Esophagus muscularis mucosa (tissue), 4 donors: ENCODE measurements around the gene GRIN2D. TPM values are rescaled to one million over a fixed set of nuclear protein-coding genes. Genes with fewer than 3 reads are reported as not detected.

Experiments used
- DNase-seq: peaks from one replicate; pipeline ENCODE4 v3.0.0-alpha.2; 2017; ENCODE audit errors: extremely low spot score
- H3K27ac ChIP-seq, 4 donors: fragments of 200-600 bp; sonication (generic); replicated peaks in 1 of 4; 1 replicate in 3 of 4; 2 replicates in 1 of 4; pipeline ENCODE4 v1.5.1; 2016 to 2019; ENCODE audit warnings: mild to moderate bottlenecking in 1 of 4
- H3K27me3 ChIP-seq, 4 donors: fragments of 200-600 bp; sonication (generic); one replicate each; pipeline versions ENCODE4 v1.5.1 to v1.6.0; 2016 to 2019
- H3K36me3 ChIP-seq, 4 donors: fragments of 200-600 bp; sonication (generic); one replicate each; pipeline ENCODE4 v1.5.1; 2016 to 2019
- H3K4me1 ChIP-seq, 4 donors: fragments of 200-600 bp; sonication (generic); one replicate each; pipeline ENCODE4 v1.5.1; 2016 to 2019
- H3K4me3 ChIP-seq, 4 donors: fragments of 200-600 bp; sonication (generic); 1 replicate in 2 of 4; 2 replicates in 2 of 4; pipeline ENCODE4 v1.5.1; 2016 to 2019; ENCODE audit warnings: mild to moderate bottlenecking in 4 of 4, moderate library complexity in 1 of 4
- H3K9me3 ChIP-seq, 4 donors: fragments of 200-600 bp; sonication (generic); 1 replicate in 3 of 4; 2 replicates in 1 of 4; pipeline ENCODE4 v1.5.1; 2016 to 2019
- EP300 ChIP-seq: sonication (generic); formaldehyde crosslinking; IDR thresholded peaks from one replicate; pipeline ENCODE4 v1.6.1; 2017; ENCODE audit warnings: antibody characterized with exemption
- POLR2A ChIP-seq: fragments of 450-650 bp; IDR thresholded peaks from one replicate; pipeline ENCODE4 v1.6.1; 2017; ENCODE audit warnings: antibody characterized with exemption, moderate library complexity, mild to moderate bottlenecking, low read depth
- POLR2AphosphoS5 ChIP-seq, 2 donors: sonication (generic); formaldehyde crosslinking; IDR thresholded peaks; one replicate each; pipeline ENCODE4 v1.6.1; 2017; ENCODE audit warnings: antibody characterized with exemption in 2 of 2
- WGBS: methylation state at CpG from one replicate; pipeline ENCODE4 v1.1.5; 2018; 5-methylcytosine and 5-hydroxymethylcytosine counted together
- intact Hi-C: fragments of 100-400 bp; cut with DNase I; formaldehyde crosslinking; loops from one replicate; pipeline ENCODE4 v1.15.1; 2023
- total RNA-seq, 4 donors: library from RNA; depleted of rRNA; stranded (reverse); fragments of >200 nt; gene quantifications; one replicate each; pipeline versions ENCODE4 v1.1.0 to v1.2.1, GENCODE V29; 2016
- TF ChIP-seq, protein P1 (sequence below), 3 experiments: fragments of 200-600 bp in 2 of 3; fragments of 450-650 bp in 1 of 3; sonication (generic) in 2 of 3; IDR thresholded peaks; one replicate each; pipeline ENCODE4 v1.5.1; 2017 to 2019; ENCODE audit warnings: antibody characterized with exemption in 3 of 3, mild to moderate bottlenecking in 2 of 3, moderate library complexity in 1 of 3

Gene GRIN2D
- total RNA-seq, 4 donors from 2014 or later: 0.19 to 0.42 (median 0.37) TPM

DNA sequence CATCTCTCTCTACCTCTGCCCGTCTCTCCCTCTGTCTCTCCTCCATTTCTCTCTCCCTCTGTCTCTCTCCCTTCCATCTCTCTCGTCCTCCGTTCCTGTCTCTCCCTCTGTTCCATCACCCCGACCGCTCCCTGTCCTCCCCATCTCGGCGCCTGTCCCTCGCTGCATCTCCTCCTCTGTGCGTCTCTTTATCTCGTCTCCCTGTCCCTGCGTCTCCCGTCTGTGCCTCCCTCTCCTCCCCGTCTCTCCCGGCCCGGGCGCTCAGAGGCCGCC lies 4.6 kb downstream of the GRIN2D start:
- H3K36me3 ChIP-seq: no peaks in the 10 kb centered on the region
- DNase-seq: no peak
- H3K4me1 ChIP-seq: peaks cover 22 to 54% (median 38%) of the 10 kb centered on the region in 4 donors
- peaks cover 7 to 63% (median 52%) of the 10 kb centered on the region in 4 donors for H3K27me3 ChIP-seq
- H3K9me3 ChIP-seq: no peaks in the 10 kb centered on the region
- 9% methylated on average over 16 of the region's 17 CpGs for WGBS
- TF ChIP-seq, protein P1, sequence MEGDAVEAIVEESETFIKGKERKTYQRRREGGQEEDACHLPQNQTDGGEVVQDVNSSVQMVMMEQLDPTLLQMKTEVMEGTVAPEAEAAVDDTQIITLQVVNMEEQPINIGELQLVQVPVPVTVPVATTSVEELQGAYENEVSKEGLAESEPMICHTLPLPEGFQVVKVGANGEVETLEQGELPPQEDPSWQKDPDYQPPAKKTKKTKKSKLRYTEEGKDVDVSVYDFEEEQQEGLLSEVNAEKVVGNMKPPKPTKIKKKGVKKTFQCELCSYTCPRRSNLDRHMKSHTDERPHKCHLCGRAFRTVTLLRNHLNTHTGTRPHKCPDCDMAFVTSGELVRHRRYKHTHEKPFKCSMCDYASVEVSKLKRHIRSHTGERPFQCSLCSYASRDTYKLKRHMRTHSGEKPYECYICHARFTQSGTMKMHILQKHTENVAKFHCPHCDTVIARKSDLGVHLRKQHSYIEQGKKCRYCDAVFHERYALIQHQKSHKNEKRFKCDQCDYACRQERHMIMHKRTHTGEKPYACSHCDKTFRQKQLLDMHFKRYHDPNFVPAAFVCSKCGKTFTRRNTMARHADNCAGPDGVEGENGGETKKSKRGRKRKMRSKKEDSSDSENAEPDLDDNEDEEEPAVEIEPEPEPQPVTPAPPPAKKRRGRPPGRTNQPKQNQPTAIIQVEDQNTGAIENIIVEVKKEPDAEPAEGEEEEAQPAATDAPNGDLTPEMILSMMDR (IDR thresholded peaks at IDR 0.05): no peak
- TF ChIP-seq POLR2A (no peak), EP300 (no peak), POLR2AphosphoS5 (IDR thresholded peaks at IDR 0.05) (no peak)
- peak overlapping the region; percentile 44 to 62 (median 46) for H3K4me3 ChIP-seq
- H3K27ac ChIP-seq: no peak overlapping the region
- intact Hi-C loops: no loop called here

DNA sequence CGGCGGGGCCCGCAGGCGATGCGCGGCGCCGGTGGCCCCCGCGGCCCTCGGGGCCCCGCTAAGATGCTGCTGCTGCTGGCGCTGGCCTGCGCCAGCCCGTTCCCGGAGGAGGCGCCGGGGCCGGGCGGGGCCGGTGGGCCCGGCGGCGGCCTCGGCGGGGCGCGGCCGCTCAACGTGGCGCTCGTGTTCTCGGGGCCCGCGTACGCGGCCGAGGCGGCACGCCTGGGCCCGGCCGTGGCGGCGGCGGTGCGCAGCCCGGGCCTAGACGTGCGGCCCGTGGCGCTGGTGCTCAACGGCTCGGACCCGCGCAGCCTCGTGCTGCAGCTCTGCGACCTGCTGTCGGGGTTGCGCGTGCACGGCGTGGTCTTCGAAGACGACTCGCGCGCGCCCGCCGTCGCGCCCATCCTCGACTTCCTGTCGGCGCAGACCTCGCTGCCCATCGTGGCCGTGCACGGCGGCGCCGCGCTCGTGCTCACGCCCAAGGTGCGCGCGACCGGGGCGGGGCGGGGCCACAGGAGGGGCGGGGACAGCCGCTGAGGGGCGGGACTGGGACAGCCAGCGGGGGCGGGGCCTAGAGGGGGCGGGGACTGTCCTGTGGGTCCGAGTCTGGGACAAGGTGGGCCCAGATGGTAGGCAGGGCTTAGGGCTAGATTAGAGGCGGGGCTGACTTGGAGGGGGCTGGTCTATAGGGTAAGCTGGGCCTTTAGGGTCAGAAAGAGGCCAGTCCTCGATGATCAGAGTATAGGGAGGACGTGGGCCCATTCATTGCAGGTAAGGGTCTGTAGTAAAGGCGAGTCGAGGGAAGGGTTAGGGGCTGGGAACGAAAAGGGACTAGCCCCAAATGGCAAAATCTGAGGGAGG lies 5.1 kb downstream of the GRIN2D start:
- H3K9me3 ChIP-seq: no peaks in the 10 kb centered on the region
- peaks cover 19 to 49% (median 33%) of the 10 kb centered on the region in 4 donors for H3K4me1 ChIP-seq
- intact Hi-C loops: no loop called here
- H3K27me3 ChIP-seq: peaks cover 7 to 58% (median 47%) of the 10 kb centered on the region in 4 donors
- H3K36me3 ChIP-seq: no peaks in the 10 kb centered on the region
- no peak for DNase-seq
- 45% methylated on average over 11 of the region's 104 CpGs for WGBS
- no peak overlapping the region for H3K27ac ChIP-seq
- TF ChIP-seq, protein P1 (IDR thresholded peaks at IDR 0.05): no peak
- TF ChIP-seq POLR2A (no peak), EP300 (no peak), POLR2AphosphoS5 (IDR thresholded peaks at IDR 0.05) (peak; percentile 17 to 37)
- H3K4me3 ChIP-seq: peak overlapping the region; percentile 44 to 62 (median 46)

DNA sequence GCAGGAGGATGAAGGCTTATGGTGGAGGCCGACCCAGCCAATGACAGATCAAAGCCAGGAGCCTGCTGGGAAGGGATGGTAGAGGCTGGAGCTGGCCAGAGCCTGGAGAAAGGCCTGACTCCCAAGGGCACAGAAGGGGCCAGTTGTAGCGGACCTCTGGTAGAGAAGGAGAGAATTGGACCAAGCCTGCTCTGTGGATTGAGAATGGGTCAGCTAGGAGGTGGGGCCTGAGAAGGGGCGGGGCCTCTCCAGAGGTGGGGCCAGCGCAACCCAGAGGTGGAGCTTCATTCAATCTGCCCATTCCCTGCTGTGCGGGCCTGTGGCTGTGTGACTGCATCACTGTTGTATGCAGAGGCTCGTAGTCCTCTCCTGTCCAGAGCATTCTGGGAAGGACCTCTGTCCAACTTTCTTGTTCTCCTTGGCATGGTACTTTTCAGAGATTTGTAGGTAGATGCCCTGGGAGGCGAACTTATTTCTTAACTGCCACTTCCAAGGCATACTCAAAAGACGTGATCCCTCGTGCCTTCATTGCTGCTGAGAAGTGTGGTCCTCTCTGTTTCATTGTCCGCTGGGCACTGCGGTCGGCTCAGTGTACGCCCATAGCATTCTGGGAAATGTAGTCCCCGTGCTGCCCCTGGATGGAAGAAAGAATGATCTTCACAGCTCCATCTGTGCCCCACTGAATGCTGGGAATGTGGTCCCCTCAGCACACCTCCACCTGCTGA lies 6.7 kb downstream of the GRIN2D start:
- H3K4me1 ChIP-seq: peaks cover 8 to 33% (median 20%) of the 10 kb centered on the region in 4 donors
- TF ChIP-seq POLR2A (no peak), POLR2AphosphoS5 (IDR thresholded peaks at IDR 0.05) (no peak), EP300 (no peak)
- TF ChIP-seq, protein P1 (IDR thresholded peaks at IDR 0.05): no peak
- WGBS: 44% methylated on average over 13 of the region's 14 CpGs
- no peaks in the 10 kb centered on the region for H3K9me3 ChIP-seq
- peak overlapping the region in 2 of 4 donors; percentile 6 for H3K4me3 ChIP-seq
- H3K36me3 ChIP-seq: no peaks in the 10 kb centered on the region
- H3K27ac ChIP-seq: peak overlapping the region in 1 of 4 donors; percentile 36
- intact Hi-C loops: no loop called here
- peaks cover 3 to 44% (median 31%) of the 10 kb centered on the region in 4 donors for H3K27me3 ChIP-seq
- DNase-seq: no peak

DNA sequence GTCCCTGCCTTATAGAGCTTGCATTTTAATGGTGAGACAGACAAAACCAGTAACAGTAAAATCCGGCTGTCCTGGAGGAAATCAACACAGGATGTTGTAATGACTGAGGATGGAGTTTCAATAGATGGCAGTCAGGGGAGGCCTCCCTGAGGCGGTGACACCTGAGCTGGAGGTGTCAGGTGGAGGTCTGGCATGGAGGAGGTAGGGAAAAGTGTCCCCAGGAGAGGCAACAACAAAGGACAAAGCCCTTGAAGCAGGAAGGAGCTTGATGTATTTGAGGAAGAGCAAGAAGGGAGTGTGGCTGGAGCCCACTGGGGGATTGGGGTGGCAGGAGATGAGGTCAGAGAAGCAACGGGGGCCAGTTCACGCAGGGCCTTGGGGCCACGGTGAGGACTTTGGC lies 7.8 kb downstream of the GRIN2D start:
- Histone ChIP-seq H3K4me1 (peaks cover 8 to 28% (median 20%) of the 10 kb centered on the region in 4 donors), H3K9me3 (peaks cover 0 to 6% (median 2%) of the 10 kb centered on the region in 4 donors), H3K27ac (no peak overlapping the region), H3K27me3 (peaks cover 0 to 43% (median 20%) of the 10 kb centered on the region in 4 donors), H3K4me3 (no peak overlapping the region), H3K36me3 (no peaks in the 10 kb centered on the region)
- no peak for DNase-seq
- intact Hi-C loops: no loop called here
- no peak for TF ChIP-seq POLR2AphosphoS5 (IDR thresholded peaks at IDR 0.05)
- TF ChIP-seq, protein P1 (IDR thresholded peaks at IDR 0.05): no peak
- TF ChIP-seq POLR2A: no peak
- no peak for TF ChIP-seq EP300
- 76% methylated on average over 5 of the region's 5 CpGs for WGBS
